GM12873 (cell line): Measurements from ENCODE around the gene CEP72.

Experiments
- TF ChIP-seq, protein P1 (sequence below): IDR thresholded peaks from 2 replicates; pipeline ENCODE4 v1.5.1; 2012; ENCODE audit warnings: low read depth, mild to moderate bottlenecking, moderate library complexity, low read length, control low read depth; ENCODE audit not compliant: insufficient read depth; ENCODE audit errors: missing control alignments

CEP72 gene

DNA sequence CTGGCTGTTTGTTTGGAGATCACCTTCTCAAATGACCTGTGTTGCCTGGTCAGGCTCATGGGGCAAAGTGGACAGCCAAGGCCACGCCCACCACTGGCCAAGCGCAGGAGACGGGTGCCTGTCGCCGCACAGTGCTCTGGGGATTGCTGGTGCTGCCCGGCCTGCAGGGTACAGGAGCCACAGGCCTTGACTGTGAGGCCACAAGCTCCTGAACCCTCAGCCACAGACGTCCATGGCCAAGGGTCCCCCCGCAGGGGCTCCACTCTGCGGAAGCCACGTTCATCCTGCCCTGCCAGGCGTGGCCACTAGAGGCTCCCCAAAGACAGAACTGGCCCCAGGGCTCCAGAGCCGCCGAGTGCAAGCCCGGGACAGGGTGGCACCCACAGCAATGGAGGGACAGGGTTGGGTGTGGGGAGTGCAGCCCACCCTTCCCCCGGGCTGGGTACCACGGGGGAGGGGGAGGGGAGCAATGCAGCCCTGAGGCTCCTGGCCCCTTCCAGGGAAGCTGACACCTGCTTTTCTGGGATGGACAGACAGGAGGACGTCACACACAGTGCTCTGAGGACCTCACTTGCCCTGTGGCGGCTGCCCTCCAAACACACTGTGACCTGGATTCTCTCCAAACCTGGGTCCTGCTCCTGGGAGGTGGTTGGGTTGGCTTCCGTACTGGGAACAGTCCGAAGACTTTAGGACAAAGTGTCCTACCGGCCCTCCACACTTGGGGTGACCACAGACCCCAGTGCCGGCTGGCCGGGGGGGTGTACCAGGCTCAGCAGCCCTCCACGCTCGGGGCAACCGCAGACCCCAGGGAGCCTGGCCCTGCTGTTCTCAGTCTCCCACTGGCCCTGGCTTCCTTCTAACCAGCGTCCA, 59.6 kb downstream of the CEP72 start:
- TF ChIP-seq, protein P1, sequence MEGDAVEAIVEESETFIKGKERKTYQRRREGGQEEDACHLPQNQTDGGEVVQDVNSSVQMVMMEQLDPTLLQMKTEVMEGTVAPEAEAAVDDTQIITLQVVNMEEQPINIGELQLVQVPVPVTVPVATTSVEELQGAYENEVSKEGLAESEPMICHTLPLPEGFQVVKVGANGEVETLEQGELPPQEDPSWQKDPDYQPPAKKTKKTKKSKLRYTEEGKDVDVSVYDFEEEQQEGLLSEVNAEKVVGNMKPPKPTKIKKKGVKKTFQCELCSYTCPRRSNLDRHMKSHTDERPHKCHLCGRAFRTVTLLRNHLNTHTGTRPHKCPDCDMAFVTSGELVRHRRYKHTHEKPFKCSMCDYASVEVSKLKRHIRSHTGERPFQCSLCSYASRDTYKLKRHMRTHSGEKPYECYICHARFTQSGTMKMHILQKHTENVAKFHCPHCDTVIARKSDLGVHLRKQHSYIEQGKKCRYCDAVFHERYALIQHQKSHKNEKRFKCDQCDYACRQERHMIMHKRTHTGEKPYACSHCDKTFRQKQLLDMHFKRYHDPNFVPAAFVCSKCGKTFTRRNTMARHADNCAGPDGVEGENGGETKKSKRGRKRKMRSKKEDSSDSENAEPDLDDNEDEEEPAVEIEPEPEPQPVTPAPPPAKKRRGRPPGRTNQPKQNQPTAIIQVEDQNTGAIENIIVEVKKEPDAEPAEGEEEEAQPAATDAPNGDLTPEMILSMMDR: peak; percentile 89

DNA sequence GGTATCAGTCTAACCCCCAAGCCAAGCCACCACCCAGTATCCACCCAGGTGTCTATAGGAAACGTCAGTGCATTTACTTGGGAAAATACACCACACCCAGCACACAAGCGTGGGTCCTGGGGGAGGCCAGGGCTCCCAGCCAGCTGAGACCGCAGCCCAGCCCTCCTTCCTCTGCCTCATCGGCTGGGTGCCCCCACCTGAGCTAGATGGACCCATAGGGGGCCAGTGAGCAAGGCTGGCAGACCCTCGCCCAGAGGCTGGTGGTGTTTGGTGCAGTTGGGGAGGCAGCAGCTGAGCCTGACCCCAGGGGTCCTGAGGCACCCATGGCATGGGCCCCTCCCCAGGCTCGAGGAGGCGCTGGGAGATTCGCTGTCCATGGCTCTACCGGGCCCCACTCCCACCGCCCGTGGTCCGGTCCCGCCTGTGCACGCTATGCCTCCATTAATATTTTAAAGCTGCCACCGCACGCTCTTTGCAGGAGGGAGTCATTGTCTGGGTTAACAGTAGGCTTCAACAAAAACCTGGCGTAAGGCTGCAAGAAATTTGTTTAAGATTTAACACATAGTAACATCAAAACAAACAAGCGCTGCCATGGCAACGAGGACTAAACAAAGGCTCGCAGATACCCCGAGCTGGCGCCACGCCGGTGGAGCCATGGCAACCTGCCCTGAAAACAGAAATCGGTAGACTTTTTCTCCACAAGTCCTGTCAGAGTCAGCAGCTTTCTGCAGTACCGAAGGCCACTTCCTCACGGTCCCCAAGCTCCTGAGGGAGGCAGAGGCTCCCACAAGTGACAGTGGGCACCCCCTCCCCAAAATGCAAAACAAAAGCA, 60.4 kb downstream of the CEP72 start:
- TF ChIP-seq, protein P1: no peak

GRCh38 chr5:673161-673830, 61.2 kb downstream of the CEP72 start:
- TF ChIP-seq, protein P1: no peak

- TF ChIP-seq, protein P1: no peak
Measured at GRCh38 chr5:673831-674629, 61.9 kb downstream of the CEP72 start.

- TF ChIP-seq, protein P1: no peak
Measured at GRCh38 chr5:674630-675011, 62.5 kb downstream of the CEP72 start.

- TF ChIP-seq, protein P1: no peak
Measured at GRCh38 chr5:675111-675870, 63.2 kb downstream of the CEP72 start.
